Astrocyte of the cerebellum (primary cell): ENCODE data around the gene DDR2.

ENCODE experiments used
- DNase-seq: peaks from one replicate; pipeline ENCODE4 v3.0.0-alpha.2; 2011; ENCODE audit warnings: low read depth
- H3K4me3 ChIP-seq: 2 replicates; pipeline ENCODE4 v1.5.1; 2011; ENCODE audit warnings: mild to moderate bottlenecking, low read depth, low read length, moderate library complexity
- CTCF ChIP-seq: IDR thresholded peaks from 2 replicates; pipeline ENCODE4 v1.5.1; 2012; ENCODE audit warnings: low read length, low read depth, moderate library complexity, mild to moderate bottlenecking; ENCODE audit errors: missing control alignments
- in situ Hi-C: cut with HindIII; loops from 2 replicates; pipeline ENCODE4 v1.10.0; 2017; ENCODE audit warnings: low sequenced_read_pairs

Gene DDR2

DNA sequence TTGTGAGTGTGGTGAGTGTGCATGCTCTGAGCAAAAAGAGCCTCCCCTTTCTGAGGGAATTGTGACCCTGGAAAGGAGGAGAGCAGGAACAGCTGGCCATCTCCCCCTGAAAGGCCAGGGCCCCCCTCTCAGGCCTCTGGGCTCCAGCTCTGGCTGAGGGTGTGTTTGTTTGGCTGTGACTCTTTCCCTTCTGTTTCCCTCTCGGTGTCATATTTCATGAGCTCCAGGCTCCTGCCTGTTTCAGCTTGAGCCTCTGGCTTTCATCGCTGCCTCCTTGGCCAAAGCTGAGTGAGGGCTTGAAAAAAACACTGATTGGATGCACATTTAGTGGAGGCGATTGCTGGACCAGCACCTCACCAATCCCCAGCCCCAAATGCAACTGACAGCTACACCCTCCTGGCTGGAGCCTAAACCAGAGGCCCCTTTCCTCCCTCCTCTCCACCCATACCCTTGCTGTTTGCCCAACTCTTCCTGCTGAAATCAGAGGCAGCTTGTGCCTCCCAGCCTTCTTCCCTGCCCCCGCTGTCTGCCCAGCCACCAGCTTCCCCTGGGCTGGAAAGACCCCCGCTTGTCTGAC lies 64.1 kb downstream of the DDR2 start:
- DNase-seq: peak; percentile 83
- TF ChIP-seq CTCF: no peak
- H3K4me3 ChIP-seq: no peak overlapping the region
- in situ Hi-C loops: no loop called here

DNA sequence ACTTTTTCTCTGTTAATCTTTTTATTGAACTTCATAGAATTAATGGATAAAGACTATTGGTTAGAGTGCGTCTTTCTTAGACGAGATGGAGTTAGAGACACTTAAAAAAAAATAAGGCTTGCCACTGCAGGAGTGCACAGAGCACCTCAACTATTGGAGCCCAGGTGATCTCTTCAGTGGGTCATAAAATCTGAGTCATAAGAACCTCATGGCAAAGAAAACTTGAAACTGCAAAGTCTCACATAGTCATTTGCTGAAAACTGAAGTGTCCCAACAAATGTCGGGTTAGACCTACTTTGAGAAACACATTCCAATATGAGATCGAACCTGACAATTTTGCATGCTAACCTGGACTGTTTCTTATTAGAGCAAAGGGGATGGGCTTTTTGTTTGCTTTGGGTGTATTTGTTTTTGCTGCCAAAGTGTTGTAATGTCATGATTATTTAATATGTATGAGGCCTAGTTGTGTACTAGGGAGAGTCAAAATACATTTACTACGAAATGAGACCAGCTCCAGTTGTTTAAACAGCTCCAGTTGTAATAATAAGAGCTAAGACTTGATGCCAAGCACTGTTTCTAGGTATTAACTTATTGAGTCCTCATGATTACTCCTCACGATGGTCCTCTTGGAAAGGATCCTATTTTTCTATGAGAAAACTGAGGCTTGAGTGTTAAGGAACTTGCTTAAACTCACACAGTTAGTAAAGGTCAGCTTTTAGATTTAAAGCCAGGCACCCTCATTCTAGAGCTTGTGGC lies 65.1 kb downstream of the DDR2 start:
- in situ Hi-C loops: no loop called here
- no peak for DNase-seq
- TF ChIP-seq CTCF: no peak
- H3K4me3 ChIP-seq: no peak overlapping the region

DNA sequence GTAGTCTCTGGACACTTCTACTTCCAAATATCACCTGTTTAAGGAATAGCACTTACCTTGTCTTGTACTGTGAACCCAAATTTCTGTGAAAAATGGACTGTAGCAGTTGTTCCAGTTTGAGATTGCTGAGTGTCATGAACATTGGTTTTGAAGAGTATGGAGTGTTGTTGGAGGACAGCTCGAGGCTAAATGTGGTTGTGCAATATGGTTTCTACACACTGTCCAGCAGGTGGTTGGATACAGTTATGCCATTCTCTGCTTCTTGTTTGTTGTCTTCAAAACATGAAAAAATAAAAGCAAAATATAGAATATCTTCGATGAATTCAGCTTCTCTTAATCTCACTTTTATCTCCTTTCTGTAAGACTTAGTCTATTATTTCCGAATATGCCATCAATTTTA lies 67.1 kb downstream of the DDR2 start:
- TF ChIP-seq CTCF: no peak
- no peak for DNase-seq
- in situ Hi-C loops: no loop called here
- no peak overlapping the region for H3K4me3 ChIP-seq

DNA sequence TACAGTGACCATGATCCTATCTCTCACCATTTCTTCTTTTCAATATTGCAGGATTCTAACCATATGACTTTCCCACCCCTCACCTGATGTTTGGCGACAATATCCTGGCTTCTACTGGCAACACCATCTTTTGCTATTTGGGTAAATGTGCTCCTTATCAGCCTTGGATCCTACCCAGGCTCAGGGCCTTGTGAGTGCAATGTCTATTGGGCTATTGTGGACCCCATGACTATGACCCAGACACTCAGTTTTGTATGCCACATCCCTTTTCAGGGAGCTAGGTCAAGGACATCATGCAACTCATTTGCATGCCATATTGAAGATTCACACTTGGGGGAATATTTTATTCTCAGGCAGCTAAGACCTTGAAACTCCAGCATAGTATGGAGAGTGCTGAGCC lies 67.9 kb downstream of the DDR2 start:
- H3K4me3 ChIP-seq: no peak overlapping the region
- in situ Hi-C loops: no loop called here
- TF ChIP-seq CTCF: no peak
- no peak for DNase-seq

DNA sequence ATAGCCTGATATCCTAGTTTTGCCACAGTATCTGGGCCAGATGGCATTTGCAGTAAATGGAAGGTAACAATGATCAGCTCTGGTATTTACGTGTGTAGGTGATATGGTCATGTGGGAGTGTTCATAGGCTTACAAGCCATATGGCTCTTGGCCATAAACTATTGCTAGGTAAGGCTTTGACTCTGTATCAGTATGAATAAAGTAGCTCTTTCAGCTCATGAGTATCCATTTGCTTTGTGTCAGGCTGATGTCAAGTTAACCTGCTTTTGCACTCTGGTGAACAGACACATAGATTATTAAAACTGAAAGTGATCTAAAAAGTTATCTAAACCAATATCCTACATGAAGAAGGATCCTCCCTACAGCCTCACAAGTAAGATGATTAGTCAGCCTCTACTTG lies 69.0 kb downstream of the DDR2 start:
- no peak overlapping the region for H3K4me3 ChIP-seq
- in situ Hi-C loops: no loop called here
- TF ChIP-seq CTCF: no peak
- DNase-seq: no peak

GRCh38 chr1:162702628-162703027 lies 70.4 kb downstream of the DDR2 start:
- TF ChIP-seq CTCF: no peak
- in situ Hi-C loops: no loop called here
- DNase-seq: no peak
- no peak overlapping the region for H3K4me3 ChIP-seq
